T1000 (cell line): Measurements from ENCODE around the gene CORO2B.

Experiments
- DNase-seq: peaks from one replicate; lab custom pipeline; 2025; ENCODE audit warnings: mixed read lengths; lab: John Stamatoyannopoulos, UW

The CORO2B gene

DNA sequence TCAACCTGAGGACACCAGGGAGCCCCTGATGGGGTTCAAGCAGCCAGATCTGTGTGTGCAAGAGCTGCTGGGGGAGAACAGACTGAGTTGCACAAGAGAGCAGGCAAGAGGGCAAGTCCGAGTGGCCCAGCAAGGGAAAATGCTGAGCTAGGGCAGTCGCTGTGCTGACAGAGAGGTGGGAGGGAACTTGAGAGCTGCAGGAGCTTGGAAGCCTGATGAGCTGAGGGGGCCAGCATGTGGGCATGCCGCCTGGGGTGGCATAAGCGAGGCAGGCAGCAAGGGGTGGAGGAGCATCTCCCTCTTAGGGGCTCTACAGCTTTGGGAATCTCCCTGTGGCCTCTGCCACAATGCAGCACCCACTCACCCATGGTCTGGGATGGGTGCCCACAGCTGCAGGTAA is 4.7 kb upstream of the CORO2B start:
- DNase-seq: no peak

DNA sequence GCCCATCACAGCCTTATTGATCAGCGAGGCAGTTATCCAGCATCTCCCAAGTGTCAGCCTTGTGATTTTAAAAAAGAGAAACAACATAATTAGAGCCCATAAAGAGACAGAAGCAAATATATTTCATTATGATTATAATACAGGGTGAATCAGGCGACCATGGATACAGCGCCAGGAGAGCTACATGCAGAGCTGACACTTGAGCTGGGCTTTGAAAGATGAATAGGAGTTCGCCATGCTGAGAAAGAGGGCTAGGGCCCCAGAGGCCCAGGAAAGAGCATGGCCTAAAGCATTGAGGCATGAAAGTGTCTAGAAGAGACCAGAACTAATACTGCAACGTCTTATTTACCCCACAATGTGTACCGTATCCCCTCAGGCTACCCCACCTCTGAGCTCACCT is 4.2 kb upstream of the CORO2B start:
- DNase-seq: no peak

DNA sequence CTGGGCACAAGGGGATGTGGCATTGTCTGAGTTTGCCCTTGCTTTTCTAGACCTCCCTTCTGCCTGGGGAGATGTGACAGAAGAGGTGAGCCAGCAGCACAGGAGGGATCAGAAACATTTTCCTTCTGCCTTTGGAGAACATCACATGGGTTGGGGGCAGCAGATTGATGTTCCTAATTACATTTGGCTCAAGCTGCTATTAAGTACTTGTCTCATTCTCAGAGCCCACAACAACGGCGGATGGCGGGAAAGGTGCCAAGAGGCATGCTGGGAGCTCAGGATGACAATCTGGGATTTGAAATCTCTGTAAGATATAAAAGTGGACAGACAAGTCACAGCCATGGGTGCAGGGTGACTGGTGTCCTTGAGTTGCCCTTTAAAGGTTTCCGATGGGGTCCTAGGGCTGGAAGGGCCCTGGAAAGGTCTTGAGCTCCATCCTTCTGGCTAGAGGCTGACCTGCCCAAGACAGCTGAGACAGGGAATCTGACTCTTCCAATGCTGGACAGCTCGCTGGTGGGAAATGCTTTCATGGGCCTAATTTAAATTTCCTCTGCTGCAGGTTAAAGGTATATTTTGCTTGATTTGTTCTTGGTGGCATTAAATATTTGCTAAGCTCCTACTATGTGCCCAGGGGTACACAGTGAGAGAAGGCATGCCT is 2.4 kb upstream of the CORO2B start:
- DNase-seq: no peak

DNA sequence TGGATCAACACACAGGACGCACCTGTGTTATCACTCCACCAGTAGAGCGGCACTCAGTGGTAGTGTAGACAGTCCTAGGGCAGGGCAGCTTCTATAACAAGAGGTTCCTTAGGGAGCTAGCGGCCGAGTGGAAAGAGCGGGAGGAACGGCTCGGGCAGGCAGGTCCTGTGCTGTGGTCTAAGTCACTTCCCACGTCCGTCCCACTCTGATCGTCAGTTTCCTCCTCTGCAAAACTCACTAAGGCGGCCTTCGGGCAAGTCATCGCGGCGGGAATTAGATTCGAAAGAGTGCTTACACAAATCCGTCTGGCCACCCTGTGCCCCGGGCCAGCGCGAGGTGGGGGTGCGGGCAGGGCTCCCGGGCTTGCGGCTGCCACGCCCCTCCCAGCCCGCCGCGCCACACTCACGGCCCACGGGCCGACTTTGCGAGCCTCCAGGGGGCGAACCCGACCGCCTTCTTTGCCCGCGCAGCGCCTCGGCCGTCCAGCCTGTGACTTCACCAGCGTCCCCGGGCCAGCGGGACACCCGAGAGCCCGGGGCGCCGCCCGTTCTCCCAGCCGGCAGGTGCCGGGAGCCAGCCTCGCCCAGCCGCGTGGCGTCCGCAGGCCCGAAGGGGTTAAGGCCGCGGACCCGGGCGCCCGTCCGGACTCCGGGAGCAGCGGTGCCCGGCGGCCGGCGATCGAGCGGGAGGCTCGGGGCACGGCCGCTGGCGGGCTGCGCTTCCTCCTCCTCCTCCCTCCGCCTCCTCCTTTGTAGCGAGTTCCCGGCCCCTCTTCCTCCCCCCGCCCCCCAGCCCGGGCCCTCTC is 416 bp upstream of the CORO2B start:
- DNase-seq: peak; percentile 57

DNA sequence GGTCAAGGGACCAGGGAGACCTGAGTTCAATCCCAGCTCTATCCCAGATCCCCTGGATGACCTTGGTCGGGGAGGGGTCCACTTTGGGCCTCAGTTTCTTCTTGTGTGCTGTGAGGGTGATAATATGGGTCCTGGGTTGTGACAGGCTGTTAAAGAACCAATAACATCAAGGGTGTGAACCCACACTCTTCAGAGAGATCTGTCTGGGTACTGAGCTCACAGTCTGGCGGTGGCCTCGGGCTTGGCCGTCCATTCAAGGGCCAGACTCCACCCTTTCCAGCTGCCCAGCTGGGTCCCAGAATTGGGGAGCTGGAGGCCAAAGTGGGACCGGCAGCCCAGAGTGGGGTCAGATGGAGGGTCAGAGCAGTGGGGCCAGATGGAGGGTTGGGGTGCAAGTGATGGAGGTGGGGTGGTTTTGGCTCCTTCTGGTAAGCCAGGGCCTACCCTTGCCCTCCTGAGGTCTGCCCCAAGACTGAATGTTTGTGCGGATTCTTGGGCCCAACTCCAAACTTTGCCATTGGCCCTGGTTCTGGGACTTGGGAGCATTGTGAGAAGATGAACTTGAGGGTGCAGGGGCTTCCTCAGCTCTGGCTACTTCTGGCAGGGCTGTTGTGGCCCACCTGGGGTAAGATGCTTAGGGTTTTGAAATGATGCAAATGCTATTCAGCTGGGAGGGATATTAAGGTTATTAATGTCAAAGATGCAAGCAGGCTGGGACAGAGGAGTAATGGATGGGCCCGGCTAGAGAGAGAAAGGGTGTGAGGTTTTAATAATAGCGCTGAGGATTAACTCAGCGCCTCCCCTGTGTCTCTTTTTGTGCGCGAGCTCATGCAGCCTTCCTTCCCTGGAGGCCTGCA is 1.5 kb downstream of the CORO2B start:
- no peak for DNase-seq

DNA sequence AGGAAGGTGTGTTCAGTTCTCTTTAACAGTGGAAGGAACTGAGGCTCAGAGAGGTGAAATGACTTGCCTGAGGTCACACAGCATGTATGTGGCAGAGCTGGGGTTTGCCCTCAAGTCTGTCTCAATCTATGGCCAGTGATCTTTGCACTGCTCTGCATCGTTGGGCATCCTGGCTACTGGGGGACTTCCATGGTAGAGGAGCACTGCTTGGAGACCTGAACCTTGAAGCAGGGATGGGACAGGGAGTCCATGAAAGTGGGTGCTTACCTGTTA is 2.0 kb downstream of the CORO2B start:
- DNase-seq: no peak

DNA sequence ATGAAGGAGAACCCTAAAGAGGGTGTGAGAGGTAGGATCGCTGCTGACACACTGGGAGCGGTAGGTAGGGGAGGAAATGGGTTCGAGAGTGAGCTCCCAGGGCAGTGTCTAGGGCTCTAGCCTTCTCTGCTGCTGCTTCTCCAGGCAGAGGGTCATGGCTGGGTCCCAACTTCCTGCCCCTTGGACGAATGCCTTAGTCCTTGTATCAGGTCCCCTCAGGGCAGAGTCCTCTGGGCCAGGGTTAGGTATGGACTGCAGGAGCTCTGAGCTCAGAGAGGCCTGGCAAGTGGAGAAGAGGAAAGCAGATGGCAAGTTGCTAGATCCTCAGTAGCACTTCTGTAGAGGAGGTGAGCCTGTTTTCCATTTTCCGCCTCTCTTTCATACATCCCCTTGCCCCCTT is 2.9 kb downstream of the CORO2B start:
- no peak for DNase-seq

DNA sequence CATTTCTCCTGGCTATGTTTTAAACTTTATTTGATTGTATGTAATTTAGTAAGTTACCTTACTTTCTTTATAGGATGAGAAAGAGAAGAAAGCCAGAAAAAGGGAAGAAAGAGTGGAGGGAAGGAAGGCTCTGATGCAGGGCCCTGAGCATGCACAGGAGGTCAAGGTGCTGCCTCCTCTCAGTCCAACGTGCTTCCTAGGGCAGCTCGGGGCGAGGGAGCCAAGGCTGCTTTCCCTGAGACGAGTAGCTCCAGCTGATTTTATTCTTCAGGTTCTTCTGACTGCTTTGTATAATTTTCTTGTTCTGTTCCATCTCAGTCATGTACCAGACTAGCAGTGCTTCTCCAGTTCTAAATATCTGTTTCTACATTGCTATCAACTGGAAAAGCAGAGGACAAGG is 3.4 kb downstream of the CORO2B start:
- DNase-seq: no peak

DNA sequence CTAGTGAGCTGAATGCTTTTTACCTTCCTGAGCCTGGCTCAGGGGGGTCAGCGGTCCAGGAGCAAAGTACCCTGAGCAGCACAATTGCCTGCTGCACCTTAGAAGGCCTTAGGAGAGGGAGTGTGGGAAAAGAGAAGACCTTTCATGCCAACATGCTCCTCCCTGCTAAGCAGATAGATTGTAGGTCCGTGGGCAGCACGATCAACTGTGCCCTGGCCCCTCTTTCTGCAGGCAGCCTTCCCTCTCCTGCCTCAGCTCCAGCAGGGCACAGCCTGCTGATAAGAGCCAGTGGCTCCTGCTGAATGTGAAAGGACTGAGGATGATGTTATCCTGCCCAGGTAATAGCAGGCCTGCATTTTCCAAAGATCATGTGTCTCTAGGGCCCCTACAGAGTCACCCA is 4.1 kb downstream of the CORO2B start:
- DNase-seq: no peak

DNA sequence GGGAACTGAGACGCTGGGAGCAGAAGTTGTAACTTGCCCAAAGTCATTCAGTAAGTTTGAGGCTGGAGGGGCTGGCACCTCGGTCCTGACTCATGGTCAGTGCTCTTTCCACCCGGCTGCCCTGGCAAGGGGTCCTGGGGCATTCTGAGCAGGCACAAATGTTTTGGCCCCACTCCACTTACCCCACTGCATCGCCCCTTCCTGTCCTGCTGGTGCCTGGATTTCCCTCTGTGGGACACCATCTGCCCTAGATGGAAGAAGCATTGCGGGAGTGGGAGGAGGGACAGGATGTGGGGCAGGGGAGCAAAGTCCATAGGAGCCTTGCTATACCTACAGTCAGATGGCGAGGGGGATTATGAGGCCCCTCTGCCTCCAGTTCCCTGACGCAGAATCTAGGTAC is 4.5 kb downstream of the CORO2B start:
- DNase-seq: no peak

DNA sequence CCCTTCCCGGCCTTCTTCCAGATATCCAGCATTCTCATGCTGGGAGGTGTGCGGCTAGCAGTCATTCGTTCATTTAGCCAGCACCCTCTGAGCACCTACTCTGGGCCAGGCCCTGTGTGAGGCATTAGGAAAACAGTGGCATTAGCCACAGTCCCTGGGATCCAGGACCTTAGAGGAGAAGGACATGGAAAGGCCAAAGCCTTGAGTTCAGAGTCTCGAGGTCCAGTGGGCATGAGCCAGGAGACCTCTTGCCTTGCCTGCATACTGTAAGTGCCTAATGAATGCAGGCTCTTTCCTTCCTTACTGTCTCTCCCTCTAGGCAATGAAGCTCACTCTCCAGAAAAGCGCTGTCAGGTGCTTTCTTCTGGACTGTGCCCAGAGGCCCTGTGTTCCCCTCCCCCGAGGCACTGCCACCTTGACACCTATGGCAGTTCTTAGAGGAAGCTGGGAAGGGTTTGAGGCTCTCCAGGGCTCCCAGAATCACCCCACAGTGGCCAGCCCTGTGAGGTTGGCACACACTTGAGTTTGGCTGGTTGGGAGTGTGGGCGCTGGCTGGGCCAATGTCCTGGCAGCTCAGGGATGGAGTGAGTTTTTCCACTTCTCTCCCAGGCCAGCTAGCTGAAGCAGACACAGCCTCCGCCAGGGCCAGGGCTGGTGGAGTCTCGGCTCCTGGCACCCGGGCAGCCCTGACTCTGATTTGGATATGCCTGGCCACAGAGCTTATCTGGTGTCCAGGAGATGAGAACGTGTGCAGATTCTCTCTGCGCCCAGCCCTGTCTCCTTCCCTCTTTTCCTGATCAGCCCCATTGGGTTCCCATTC is 5.4 kb downstream of the CORO2B start:
- no peak for DNase-seq

DNA sequence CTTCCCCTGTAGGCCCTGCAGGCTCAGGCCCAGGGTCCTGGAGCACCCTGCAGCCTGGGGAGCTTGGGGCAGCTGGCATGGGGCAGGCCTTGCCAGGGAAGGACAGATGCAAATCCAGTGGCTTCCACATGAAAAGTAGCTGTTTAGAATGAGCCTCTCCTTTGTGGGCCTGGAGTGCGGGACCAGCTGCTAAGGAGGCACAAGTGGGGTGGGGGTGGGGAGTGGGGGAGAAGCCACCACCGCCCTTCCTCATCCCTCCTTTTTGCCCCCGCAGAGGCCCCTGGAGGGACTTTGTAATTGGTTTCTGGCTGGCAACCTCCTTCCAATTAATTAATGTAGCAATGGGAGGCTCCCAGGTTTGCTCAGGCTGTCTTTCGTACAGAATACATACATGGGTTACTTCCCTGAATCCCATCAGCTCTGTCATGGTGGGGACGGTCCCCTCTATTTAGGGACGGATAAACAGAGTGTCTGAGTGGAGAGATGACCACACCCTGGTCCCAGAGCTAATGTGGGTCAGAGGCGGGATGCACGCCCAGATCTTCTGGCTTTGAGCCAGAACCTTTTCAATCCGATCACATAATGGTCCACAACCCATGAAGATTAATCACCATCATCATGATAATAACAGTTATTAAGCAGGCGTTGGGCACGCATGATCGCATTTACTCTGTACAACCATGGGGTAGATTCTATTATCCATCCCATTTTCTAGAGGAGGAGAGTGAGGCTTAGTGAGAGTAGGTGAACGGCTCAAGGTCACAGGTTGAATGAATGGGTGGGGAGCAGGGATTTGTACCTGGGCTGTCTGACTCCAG is 6.2 kb downstream of the CORO2B start:
- DNase-seq: no peak

DNA sequence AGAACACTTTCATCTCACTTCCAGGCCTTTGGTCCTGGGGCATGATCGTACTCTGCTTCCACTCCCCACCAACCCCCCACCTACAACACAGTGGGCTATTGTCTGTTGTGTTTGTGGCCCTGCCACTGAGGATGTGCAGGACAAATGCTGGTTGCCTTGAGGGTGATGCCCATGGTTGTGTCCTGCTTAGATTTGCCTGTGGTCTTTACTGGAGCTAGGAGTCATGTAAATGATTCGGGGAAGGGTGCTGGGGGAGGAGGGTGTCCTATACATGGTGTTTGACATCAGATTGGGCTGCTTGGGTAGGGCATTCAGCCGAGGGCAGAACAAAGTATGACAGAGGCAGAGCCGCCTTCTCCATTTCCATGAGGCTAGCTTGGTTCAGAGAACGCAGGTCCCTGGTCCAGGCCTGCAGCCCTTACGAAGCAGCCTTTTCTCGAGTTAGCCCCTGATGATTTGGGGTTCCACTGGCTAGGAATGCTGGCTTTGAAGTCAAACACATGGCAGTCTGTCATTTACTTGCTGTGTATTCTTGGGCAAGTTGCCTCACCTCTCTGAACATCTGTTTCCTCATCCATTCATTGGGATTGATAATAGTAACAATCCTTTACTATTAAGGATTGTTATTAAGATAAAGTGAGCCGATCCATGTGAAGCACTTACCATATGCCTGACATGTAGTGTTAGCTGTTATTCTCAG is 6.9 kb downstream of the CORO2B start:
- no peak for DNase-seq

DNA sequence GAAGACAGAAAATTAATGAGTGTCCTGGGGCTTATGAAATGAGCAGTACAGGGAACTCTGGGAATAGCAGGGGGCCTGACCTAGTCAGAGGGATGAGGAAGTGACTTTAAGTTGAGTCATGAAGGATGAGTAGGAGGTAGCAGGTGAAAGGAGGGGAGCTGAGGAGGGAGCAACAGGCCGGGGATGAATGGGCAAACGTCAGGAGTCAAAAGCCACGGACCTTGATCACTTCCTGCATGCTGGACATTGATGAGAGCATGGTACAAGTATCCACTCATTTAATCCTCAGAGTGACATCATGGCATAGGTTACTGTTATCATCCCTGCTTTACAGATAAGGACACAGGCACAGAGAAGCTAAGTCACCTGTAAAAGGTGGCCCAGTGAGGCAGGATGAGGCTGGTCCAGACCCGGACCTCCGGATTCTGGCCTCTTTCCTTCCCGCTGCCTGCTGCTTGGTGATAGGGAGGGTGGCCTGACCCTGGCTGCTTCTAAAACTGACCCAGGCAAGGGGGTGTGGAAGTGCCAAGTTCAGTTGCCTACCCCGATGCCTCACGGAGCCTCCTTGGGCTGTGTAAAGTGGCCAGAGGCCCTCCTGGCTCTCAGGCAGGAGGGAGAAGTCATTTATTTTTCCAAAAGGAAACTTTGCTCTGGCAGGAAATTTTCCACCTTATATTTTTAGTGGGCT is 7.6 kb downstream of the CORO2B start:
- peak; percentile 73 for DNase-seq

DNA sequence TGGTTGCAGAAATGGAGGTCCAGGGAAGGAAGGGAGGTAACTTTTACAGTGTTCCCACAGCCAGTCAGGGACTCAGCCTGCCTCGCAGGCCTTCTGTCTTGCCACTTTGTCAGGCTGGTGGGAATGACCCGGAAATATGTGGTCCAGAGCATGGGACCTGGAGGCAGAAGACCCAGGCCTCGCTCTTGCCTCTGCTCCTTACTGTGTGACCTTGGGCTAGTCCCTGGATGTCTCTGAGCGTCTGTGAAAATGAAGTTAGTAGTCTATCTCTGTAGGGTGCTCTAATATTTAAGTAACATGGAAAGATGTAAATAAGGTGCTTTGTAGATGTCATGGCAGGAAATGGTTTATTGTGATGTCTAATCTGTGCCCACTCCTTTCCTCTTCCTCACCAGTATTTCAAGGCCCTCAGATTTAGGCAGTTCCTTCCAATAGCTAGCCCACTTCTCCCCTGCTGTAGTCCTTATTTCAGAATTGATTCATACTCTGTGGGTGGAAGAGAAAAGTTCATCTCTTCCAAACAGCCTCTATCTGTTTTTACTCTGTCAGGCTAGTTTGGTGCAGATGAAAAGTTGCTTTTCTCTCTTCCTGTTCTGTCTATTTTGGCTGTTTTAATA is 9.1 kb downstream of the CORO2B start:
- DNase-seq: no peak

DNA sequence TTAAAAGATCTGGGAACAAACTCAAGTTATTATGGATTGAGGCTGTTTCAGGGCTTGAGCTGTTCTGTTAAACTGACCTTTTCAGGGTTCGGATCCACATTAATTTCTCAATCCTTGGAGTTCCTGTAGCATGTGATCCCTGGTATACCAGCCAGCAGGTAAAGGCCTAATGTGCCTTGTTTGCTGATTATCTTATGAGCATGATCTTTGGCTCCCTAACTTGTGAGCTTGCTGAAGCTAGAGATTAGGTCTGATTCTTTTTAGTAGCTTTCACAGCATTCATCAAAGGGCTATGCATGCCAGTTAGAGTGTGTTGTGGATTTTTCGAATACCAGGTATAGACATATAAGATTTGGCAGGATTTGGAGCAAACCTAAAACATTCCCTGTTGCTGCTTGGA is 10.3 kb downstream of the CORO2B start:
- DNase-seq: no peak

DNA sequence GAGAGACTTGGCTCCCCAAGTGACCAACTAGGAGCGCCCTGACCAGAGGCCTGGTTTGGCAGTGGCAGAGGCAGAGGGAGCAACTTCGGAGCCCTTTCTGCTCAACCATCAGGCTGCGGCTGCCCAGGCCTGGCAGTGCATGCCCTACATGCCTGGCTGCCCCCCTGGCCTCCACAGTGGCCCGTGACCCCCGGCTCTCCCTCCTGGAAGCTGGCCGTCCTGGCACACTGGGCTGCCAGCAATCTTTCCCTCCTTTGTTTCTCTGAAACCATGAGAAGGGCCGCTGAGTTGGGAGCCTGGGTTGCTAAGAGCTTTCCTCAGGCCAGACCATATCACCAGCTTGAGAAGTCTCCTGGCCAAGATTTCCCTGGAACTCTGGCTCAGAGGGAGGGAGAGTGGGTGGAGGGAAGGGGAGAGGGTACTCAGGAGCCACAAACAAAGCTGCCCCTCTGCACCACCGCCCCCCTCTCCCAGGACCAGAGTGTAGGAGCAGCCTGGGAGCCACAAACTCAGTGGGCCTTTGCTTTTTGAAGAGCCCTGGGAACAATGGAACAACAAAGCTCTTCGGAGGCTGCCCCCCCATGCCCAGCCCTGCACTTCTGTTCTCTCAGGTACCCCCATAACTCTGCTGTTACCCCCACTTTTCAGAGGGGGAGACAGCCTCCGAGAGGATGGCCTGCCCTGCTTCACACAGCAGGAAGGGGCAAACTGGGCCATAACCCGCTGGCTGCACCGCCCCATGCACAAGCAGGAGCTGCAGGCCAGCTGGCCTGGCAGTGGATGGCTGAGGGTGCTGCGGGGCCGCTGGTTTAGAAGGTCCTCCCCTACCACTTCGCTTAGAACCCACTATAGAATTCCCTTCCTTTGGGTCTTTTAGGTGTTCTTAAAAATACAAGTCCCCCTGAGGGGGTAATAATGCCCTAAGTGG is 11.3 kb downstream of the CORO2B start:
- no peak for DNase-seq

DNA sequence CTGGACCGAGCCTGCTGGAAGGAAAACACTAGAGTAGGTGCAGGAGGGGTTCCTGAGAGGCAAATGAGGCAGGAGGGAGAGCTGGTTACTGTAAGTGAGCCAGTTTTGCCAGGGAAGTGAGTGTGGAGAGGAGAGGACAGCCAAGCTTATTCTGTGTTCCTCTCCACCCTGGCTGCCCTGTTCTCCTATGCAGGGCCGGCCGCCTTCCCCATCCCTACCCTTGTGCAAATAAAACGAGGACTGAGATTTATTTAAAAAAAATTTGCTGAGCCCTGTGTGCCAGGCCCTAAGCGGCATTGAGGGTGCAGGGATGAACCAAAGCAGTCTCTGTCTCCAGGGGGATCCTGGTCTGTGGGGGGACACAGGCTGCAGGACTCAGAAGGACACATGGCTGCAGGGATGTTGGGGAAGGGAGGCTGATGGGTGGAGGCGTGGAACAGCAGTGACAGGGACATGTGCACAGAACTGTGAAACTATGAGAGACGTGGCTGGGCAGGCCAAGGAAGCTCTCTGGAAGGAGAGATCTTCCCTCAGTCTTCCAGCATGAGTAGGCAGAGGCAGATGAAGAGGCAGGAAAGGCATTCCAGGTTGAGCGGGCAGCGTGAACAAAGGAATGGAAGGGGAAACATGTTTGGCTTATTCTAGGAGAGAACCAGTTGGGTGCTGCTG is 12.1 kb downstream of the CORO2B start:
- DNase-seq: no peak
